Measurements from ENCODE around the gene WWOX.

GRCh38 chr16:78199325-78200022 is 100.0 kb downstream of the WWOX start:
- TF ChIP-seq EZH2 (optimal IDR thresholded peaks at IDR 0.05; ENCODE audit: low read depth, low read length) = no peak
- no peak for TF ChIP-seq CTCF (IDR thresholded peaks at IDR 0.05; ENCODE audit: low read length)
- no peak for TF ChIP-seq EZH2phosphoT487 (IDR thresholded peaks at IDR 0.05; ENCODE audit: low read length)

All from MM.1S (cell line).